Measurements from ENCODE around the gene CD48.

CD48 gene

DNA sequence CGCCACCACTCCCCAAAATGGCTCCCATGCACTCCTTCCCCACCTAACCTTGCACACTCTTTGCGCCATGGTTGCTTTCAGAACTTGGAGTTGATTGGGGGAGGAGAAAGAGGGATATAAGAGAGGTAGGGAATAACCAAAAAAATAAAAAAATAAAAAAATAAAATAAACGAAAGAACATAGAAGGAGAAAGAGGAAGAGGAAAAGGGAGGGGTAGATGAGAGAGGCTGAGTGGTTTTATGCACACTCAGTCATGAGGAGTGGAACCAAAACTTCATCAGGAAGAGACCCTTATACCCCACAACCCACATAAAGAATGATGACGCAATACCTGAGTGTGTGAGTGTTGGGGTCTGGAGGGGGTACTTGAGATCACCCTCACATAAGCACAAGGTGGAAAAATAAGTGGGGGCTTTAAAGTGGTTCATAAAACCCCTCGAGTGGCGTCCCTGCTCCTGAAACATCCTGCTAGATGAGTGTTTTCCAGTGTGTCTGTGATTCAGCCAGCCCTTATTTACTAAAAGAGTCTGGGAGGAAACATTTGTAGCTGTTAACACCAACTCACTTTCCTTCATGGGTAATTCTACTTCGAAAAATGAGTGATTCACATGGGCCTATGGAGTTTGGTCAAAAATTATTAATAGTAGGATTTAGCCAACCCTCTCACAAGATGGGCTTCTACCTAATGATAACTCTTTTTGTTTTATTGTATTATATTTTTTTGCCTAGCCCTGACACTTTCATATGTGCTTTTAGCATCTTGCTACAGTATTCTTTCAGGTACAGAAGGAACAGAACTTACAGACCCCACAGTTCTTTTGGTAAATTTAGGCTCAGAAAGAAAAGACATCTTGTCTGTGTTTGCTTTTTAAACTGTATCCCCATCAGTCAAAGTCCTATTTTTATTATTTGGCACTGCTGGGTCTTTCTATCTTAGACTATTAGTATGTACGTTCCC is 70.0 kb downstream of the CD48 start:
- H3K9ac ChIP-seq: no peak overlapping the region
- no peak overlapping the region for H3K4me3 ChIP-seq (ENCODE audit: low read depth, low read length)
- H3K4me1 ChIP-seq: no peaks in the 10 kb centered on the region
- no peaks in the 10 kb centered on the region for H3K79me2 ChIP-seq
- TF ChIP-seq, protein P1, sequence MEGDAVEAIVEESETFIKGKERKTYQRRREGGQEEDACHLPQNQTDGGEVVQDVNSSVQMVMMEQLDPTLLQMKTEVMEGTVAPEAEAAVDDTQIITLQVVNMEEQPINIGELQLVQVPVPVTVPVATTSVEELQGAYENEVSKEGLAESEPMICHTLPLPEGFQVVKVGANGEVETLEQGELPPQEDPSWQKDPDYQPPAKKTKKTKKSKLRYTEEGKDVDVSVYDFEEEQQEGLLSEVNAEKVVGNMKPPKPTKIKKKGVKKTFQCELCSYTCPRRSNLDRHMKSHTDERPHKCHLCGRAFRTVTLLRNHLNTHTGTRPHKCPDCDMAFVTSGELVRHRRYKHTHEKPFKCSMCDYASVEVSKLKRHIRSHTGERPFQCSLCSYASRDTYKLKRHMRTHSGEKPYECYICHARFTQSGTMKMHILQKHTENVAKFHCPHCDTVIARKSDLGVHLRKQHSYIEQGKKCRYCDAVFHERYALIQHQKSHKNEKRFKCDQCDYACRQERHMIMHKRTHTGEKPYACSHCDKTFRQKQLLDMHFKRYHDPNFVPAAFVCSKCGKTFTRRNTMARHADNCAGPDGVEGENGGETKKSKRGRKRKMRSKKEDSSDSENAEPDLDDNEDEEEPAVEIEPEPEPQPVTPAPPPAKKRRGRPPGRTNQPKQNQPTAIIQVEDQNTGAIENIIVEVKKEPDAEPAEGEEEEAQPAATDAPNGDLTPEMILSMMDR (IDR thresholded peaks at IDR 0.05): no peak
- H3K9me3 ChIP-seq (ENCODE audit: control insufficient read depth, low read length): no peaks in the 10 kb centered on the region
- no peaks in the 10 kb centered on the region for H3K36me3 ChIP-seq (ENCODE audit: control insufficient read depth, insufficient read depth, low read length)
- H2AFZ ChIP-seq: no peak overlapping the region
- no peaks in the 10 kb centered on the region for H3K27me3 ChIP-seq (ENCODE audit: control insufficient read depth, insufficient read depth, low read length)
- no peak overlapping the region for H3K4me2 ChIP-seq (ENCODE audit: low read length)
- no peak overlapping the region for H3K27ac ChIP-seq

DNA sequence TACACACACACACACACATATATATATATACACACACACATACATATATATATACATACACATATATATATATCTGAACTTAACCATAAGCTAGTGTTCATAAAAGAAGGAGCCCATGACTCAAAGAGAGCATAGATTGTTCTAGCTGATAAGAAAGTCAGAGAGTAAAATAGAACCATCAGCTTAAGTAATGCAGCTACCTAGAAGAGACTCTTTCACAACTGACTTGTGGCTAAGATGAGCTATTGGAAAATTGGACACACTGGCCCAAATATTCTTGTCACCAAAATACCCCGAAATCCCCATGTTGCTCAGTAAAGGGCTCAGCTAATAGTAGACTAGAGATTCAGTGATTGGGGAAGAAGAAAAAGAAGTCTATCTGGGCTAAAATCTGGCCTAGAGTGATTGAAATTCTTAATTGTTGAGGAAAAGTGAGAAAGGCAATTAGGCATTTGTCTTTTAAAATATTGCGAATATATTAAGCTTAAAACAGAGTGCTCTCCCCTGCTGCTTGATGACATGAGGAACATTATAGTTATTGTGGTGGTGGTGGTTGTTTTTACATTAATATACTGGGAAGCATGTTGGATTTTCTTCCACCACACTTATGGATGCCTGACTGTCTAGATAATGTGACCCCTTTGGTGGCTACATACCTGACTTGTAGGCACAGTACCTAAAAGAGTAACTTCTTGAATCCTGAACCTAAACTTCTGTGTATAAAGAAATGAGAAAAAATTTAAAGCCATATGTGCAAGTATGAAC is 71.1 kb downstream of the CD48 start:
- H2AFZ ChIP-seq: no peak overlapping the region
- TF ChIP-seq, protein P1 (IDR thresholded peaks at IDR 0.05): no peak

DNA sequence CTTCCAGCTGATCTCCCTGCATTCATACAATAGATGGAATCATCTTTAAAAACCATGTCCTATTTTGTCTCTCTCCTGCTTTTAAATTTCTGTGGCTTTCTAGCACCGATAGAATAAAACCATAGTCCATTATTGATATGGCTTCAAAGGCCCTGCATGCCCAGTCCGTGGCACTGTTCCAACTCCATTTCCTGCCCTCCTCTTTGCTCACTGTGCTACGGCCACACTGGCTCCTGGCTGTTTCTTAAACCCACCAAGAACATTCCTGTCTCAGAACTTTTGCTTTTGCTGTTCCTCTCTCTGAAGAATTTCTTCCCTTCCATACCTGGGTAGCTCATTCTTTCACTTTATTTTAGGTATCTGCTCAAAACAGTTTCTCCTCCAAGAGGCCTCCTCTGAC is 72.0 kb downstream of the CD48 start:
- TF ChIP-seq, protein P1 (IDR thresholded peaks at IDR 0.05): no peak

More for the DNA sequence above, 71.1 kb downstream of the CD48 start:
- Histone ChIP-seq H3K4me1 (no peaks in the 10 kb centered on the region), H3K27ac (no peak overlapping the region), H3K27me3 (ENCODE audit: control insufficient read depth, insufficient read depth, low read length) (no peaks in the 10 kb centered on the region), H3K9ac (no peak overlapping the region), H3K4me3 (ENCODE audit: low read depth, low read length) (no peak overlapping the region), H3K9me3 (ENCODE audit: control insufficient read depth, low read length) (no peaks in the 10 kb centered on the region), H3K4me2 (ENCODE audit: low read length) (no peak overlapping the region), H3K36me3 (ENCODE audit: control insufficient read depth, insufficient read depth, low read length) (no peaks in the 10 kb centered on the region), H3K79me2 (no peaks in the 10 kb centered on the region)

DNA sequence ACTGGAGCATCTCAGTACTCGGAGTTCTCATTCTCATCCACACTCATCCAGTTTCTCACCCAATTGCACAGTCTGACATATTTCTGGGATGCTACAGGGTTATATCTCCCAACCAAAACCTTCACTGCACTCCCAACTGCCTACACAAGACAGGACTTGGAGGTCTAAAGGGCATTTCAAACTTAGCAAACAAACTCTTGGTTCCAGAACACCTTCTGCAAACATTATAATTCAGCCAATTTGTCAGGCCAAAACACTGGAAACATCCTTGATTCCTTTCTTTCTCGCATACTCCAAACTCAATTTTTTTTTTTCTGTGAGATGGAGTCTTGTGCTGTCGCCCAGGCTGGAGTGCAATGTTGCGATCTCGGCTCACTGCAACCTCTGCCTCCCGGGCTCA is 72.7 kb downstream of the CD48 start:
- Histone ChIP-seq H3K4me2 (ENCODE audit: low read length) (no peak overlapping the region), H3K9ac (no peak overlapping the region), H2AFZ (no peak overlapping the region), H3K79me2 (no peaks in the 10 kb centered on the region), H3K27ac (no peak overlapping the region), H3K4me3 (ENCODE audit: low read depth, low read length) (no peak overlapping the region), H3K9me3 (ENCODE audit: control insufficient read depth, low read length) (no peaks in the 10 kb centered on the region), H3K36me3 (ENCODE audit: control insufficient read depth, insufficient read depth, low read length) (no peaks in the 10 kb centered on the region), H3K4me1 (no peaks in the 10 kb centered on the region), H3K27me3 (ENCODE audit: control insufficient read depth, insufficient read depth, low read length) (no peaks in the 10 kb centered on the region)
- TF ChIP-seq, protein P1 (IDR thresholded peaks at IDR 0.05): no peak

More for the DNA sequence above, 72.0 kb downstream of the CD48 start:
- no peak overlapping the region for H3K27ac ChIP-seq
- H2AFZ ChIP-seq: no peak overlapping the region
- H3K4me3 ChIP-seq (ENCODE audit: low read depth, low read length): no peak overlapping the region
- H3K79me2 ChIP-seq: no peaks in the 10 kb centered on the region
- no peak overlapping the region for H3K9ac ChIP-seq
- no peaks in the 10 kb centered on the region for H3K36me3 ChIP-seq (ENCODE audit: control insufficient read depth, insufficient read depth, low read length)
- no peaks in the 10 kb centered on the region for H3K27me3 ChIP-seq (ENCODE audit: control insufficient read depth, insufficient read depth, low read length)
- H3K4me1 ChIP-seq: no peaks in the 10 kb centered on the region
- no peak overlapping the region for H3K4me2 ChIP-seq (ENCODE audit: low read length)
- no peaks in the 10 kb centered on the region for H3K9me3 ChIP-seq (ENCODE audit: control insufficient read depth, low read length)
